GM13977 (cell line): ENCODE data around the gene MACROH2A2.
"Not testable (repeated sequence)": the region's sequence is repeated elsewhere in the genome, so short reads cannot be mapped to it uniquely, and the experiment has no call there.

ENCODE experiments used
- DNase-seq: peaks from one replicate; pipeline ENCODE4 v3.0.0; 2012; ENCODE audit warnings: low spot score
- CTCF ChIP-seq: IDR thresholded peaks from 2 replicates; pipeline ENCODE4 v1.5.1; 2012; ENCODE audit warnings: mild to moderate bottlenecking, control low read depth; ENCODE audit not compliant: insufficient read depth; ENCODE audit errors: extremely low read depth, missing control alignments
- in situ Hi-C: fragments of 300-500 bp; cut with MboI; formaldehyde crosslinking; loops from one replicate; pipeline ENCODE4 v1.12.0; 2022; ENCODE audit warnings: low sequenced_read_pairs, low pct_unique_long_range_greater_than_20kb, mixed read lengths, inconsistent platforms; ENCODE audit not compliant: unreplicated experiment

Gene MACROH2A2

GRCh38 chr10:70096016-70096704, 43.5 kb downstream of the MACROH2A2 start:
- in situ Hi-C loops, result no loop called here
- no peak for DNase-seq
- TF ChIP-seq CTCF, result no peak

GRCh38 chr10:70096705-70097420, 44.2 kb downstream of the MACROH2A2 start:
- no peak for TF ChIP-seq CTCF
- no peak for DNase-seq
- in situ Hi-C loops, result no loop called here

- no peak for DNase-seq
- in situ Hi-C loops, result no loop called here
- no peak for TF ChIP-seq CTCF
These were observed 44.8 kb downstream of the MACROH2A2 start for GRCh38 chr10:70097459-70097858.

- no peak for DNase-seq
- in situ Hi-C loops, result no loop called here
- no peak for TF ChIP-seq CTCF
These were observed 45.6 kb downstream of the MACROH2A2 start for GRCh38 chr10:70098271-70098670.

- in situ Hi-C loops, DNase-seq: not testable (repeated sequence)
These were observed 48.5 kb downstream of the MACROH2A2 start for GRCh38 chr10:70101068-70101562.

GRCh38 chr10:70101668-70102067, 49.0 kb downstream of the MACROH2A2 start:
- no peak for TF ChIP-seq CTCF
- DNase-seq, result no peak
- in situ Hi-C loops, result no loop called here
